Keratinocyte (primary cell): Measurements from ENCODE around the gene GPR183. TPM values are rescaled to one million over a fixed set of nuclear protein-coding genes. Genes with fewer than 3 reads are reported as not detected.

Source experiments
- DNase-seq: peaks from one replicate; pipeline ENCODE4 v3.0.0-alpha.2; 2011; ENCODE audit warnings: low read depth, missing footprints, low spot score
- FAIRE-seq: peaks from 2 replicates; lab custom pipeline; 2011; peaks lifted over from hg19 to GRCh38; lab: Jason Lieb, UNC
- H2AFZ ChIP-seq: 2 replicates; pipeline ENCODE4 v1.6.0; 2012; ENCODE audit warnings: low read length, control low read depth, inconsistent platforms; ENCODE audit not compliant: control insufficient read depth
- H3K27ac ChIP-seq: 2 replicates; pipeline ENCODE4 v1.5.1; 2011; ENCODE audit warnings: low read length; ENCODE audit not compliant: control insufficient read depth, insufficient read depth
- H3K27me3 ChIP-seq: 3 replicates; pipeline ENCODE4 v1.6.0; 2011; ENCODE audit warnings: low read length; ENCODE audit not compliant: control insufficient read depth, insufficient read depth; ENCODE audit errors: extremely low read depth
- H3K36me3 ChIP-seq, 2 experiments: 2 replicates in 1 of 2; 3 replicates in 1 of 2; pipeline ENCODE4 v1.5.1; 2011; ENCODE audit warnings: low read length in 2 of 2, mild to moderate bottlenecking in 1 of 2; ENCODE audit not compliant: control insufficient read depth in 2 of 2, insufficient read depth in 2 of 2; ENCODE audit errors: extremely low read depth in 1 of 2
- H3K4me1 ChIP-seq: 3 replicates; pipeline ENCODE4 v1.5.1; 2011; ENCODE audit warnings: low read length; ENCODE audit not compliant: control insufficient read depth, insufficient read depth; ENCODE audit errors: extremely low read depth
- H3K4me2 ChIP-seq: 3 replicates; pipeline ENCODE4 v1.6.0; 2011; ENCODE audit warnings: low read depth, low read length; ENCODE audit not compliant: control insufficient read depth, insufficient read depth; ENCODE audit errors: extremely low read depth
- H3K4me3 ChIP-seq, 3 experiments: fragments of 200-600 bp in 1 of 3; sonication (generic) in 1 of 3; 2 replicates in 2 of 3; 3 replicates in 1 of 3; pipeline ENCODE4 v1.5.1; 2011 to 2016; ENCODE audit warnings: low read length in 3 of 3, mild to moderate bottlenecking in 3 of 3, control low read depth in 2 of 3, inconsistent platforms in 1 of 3, low read depth in 1 of 3, mixed read lengths in 1 of 3, mixed run types in 1 of 3, moderate library complexity in 1 of 3; ENCODE audit not compliant: control insufficient read depth in 2 of 3, insufficient read depth in 2 of 3; ENCODE audit errors: extremely low read depth in 1 of 3
- H3K79me2 ChIP-seq: 2 replicates; pipeline ENCODE4 v1.6.0; 2012; ENCODE audit warnings: low read length; ENCODE audit not compliant: control insufficient read depth, insufficient read depth
- H3K9ac ChIP-seq: 3 replicates; pipeline ENCODE4 v1.6.0; 2011; ENCODE audit warnings: low read length; ENCODE audit not compliant: control insufficient read depth, insufficient read depth; ENCODE audit errors: extremely low read depth
- H3K9me1 ChIP-seq: 3 replicates; pipeline ENCODE4 v1.6.0; 2011; ENCODE audit warnings: low read length; ENCODE audit not compliant: control insufficient read depth, insufficient read depth; ENCODE audit errors: extremely low read depth
- H3K9me3 ChIP-seq: 2 replicates; pipeline ENCODE4 v1.5.1; 2012; ENCODE audit warnings: low read depth, low read length; ENCODE audit not compliant: control insufficient read depth
- H4K20me1 ChIP-seq: 3 replicates; pipeline ENCODE4 v1.6.0; 2011; ENCODE audit warnings: low read length; ENCODE audit not compliant: control insufficient read depth, insufficient read depth; ENCODE audit errors: extremely low read depth
- CTCF ChIP-seq, 3 experiments: IDR thresholded peaks in 1 of 3; conservative IDR thresholded peaks in 1 of 3; optimal IDR thresholded peaks in 1 of 3; 2 replicates in 2 of 3; 3 replicates in 1 of 3; pipeline versions ENCODE3 to v1.5.1; 2011; ENCODE audit warnings: low read length in 3 of 3, mild to moderate bottlenecking in 3 of 3, moderate library complexity in 2 of 3, control low read depth in 1 of 3, inconsistent platforms in 1 of 3; ENCODE audit not compliant: insufficient read depth in 2 of 3; ENCODE audit errors: extremely low read depth in 1 of 3
- EZH2 ChIP-seq: IDR thresholded peaks from one replicate; pipeline ENCODE4 v1.6.1; 2012; ENCODE audit warnings: inconsistent platforms, mild to moderate bottlenecking, low read length, moderate library complexity
- dilution Hi-C: fragments of 300-500 bp; cut with MboI; formaldehyde crosslinking; loops from one replicate; pipeline ENCODE4 v1.7.0; 2020; ENCODE audit warnings: low sequenced_read_pairs; ENCODE audit not compliant: extremely low pct_ligation_motif_present
- polyA plus RNA-seq, 5 experiments: library from polyadenylated mRNA; depleted of rRNA in 3 of 5; stranded (reverse) in 3 of 5; stranded (forward) in 1 of 5; unstranded in 1 of 5; fragments of >200 nt; gene quantifications; 1 replicate in 1 of 5; 2 replicates in 3 of 5; 3 replicates in 1 of 5; pipeline versions ENCODE4 v1.2.1 to v1.2.3, GENCODE V29; 2011 to 2012; ENCODE audit warnings: missing spikeins in 2 of 5, low read depth in 1 of 5, low replicate concordance in 1 of 5

Gene GPR183
- polyA plus RNA-seq, 1 donor (not counting 4 experiments of a cell fraction or from before 2014, with no cell fraction given), result not detected

GRCh38 chr13:99290894-99291293 lies 16.3 kb downstream of the GPR183 start:
- no peaks in the 10 kb centered on the region for H3K9me1 ChIP-seq
- H4K20me1 ChIP-seq, result peaks cover 3% of the 10 kb centered on the region
- no peaks in the 10 kb centered on the region for H3K79me2 ChIP-seq
- peaks cover 13% of the 10 kb centered on the region for H3K4me1 ChIP-seq
- dilution Hi-C loops, result no loop called here
- H3K4me2 ChIP-seq, result no peak overlapping the region
- TF ChIP-seq CTCF (optimal IDR thresholded peaks at IDR 0.05 in 1 of 3, IDR thresholded peaks at IDR 0.05 in 1 of 3, conservative IDR thresholded peaks at IDR 0.05 in 1 of 3; ENCODE audit: extremely low read depth in 1 of 3, insufficient read depth in 2 of 3, low read length in 3 of 3) (no peak), EZH2 (no peak)
- no peak overlapping the region for H3K27ac ChIP-seq
- H3K9ac ChIP-seq, result no peak overlapping the region
- DNase-seq, result no peak
- no peaks in the 10 kb centered on the region for H3K9me3 ChIP-seq
- no peaks in the 10 kb centered on the region for H3K27me3 ChIP-seq
- peaks cover 0 to 2% of the 10 kb centered on the region in 2 experiments for H3K36me3 ChIP-seq
- no peak for FAIRE-seq
- no peak overlapping the region for H2AFZ ChIP-seq
- H3K4me3 ChIP-seq, result no peak overlapping the region

- dilution Hi-C loops, result no loop called here
- H3K27ac ChIP-seq, result no peak overlapping the region
- DNase-seq (no peak), FAIRE-seq (no peak)
- H3K9me1 ChIP-seq, result no peaks in the 10 kb centered on the region
- peaks cover 0 to 2% of the 10 kb centered on the region in 2 experiments for H3K36me3 ChIP-seq
- H2AFZ ChIP-seq, result no peak overlapping the region
- H3K79me2 ChIP-seq, result no peaks in the 10 kb centered on the region
- peaks cover 3% of the 10 kb centered on the region for H4K20me1 ChIP-seq
- H3K27me3 ChIP-seq, result no peaks in the 10 kb centered on the region
- H3K4me1 ChIP-seq, result peaks cover 13% of the 10 kb centered on the region
- TF ChIP-seq EZH2 (no peak), CTCF (optimal IDR thresholded peaks at IDR 0.05 in 1 of 3, IDR thresholded peaks at IDR 0.05 in 1 of 3, conservative IDR thresholded peaks at IDR 0.05 in 1 of 3; ENCODE audit: extremely low read depth in 1 of 3, insufficient read depth in 2 of 3, low read length in 3 of 3) (no peak)
- no peak overlapping the region for H3K9ac ChIP-seq
- H3K4me3 ChIP-seq, result no peak overlapping the region
- H3K4me2 ChIP-seq, result no peak overlapping the region
- H3K9me3 ChIP-seq, result no peaks in the 10 kb centered on the region
Measured at GRCh38 chr13:99289674-99290337, 17.4 kb downstream of the GPR183 start.
